HG02870 (cell line): ENCODE results near the gene LAMB4.

ENCODE experiments used
- ATAC-seq: cut with Tn5 transposase; IDR thresholded peaks from one replicate; pipeline ENCODE4 v1.9.1; 2021; ENCODE audit warnings: mild to moderate bottlenecking, moderate library complexity; ENCODE audit not compliant: unreplicated experiment

The LAMB4 gene

GRCh38 chr7:108114117-108114841 is 15.9 kb downstream of the LAMB4 start:
- ATAC-seq: peak; percentile 90

GRCh38 chr7:108112683-108113082 is 17.5 kb downstream of the LAMB4 start:
- no peak for ATAC-seq

GRCh38 chr7:108109221-108109908 is 20.8 kb downstream of the LAMB4 start:
- no peak for ATAC-seq

- ATAC-seq: no peak
These were observed 22.0 kb downstream of the LAMB4 start for GRCh38 chr7:108108131-108108530.

GRCh38 chr7:108104324-108104723 is 25.8 kb downstream of the LAMB4 start:
- ATAC-seq: no peak

GRCh38 chr7:108103558-108104298 is 26.4 kb downstream of the LAMB4 start:
- no peak for ATAC-seq

GRCh38 chr7:108102671-108103312 is 27.4 kb downstream of the LAMB4 start:
- ATAC-seq: no peak

GRCh38 chr7:108101759-108102158 is 28.4 kb downstream of the LAMB4 start:
- no peak for ATAC-seq

- ATAC-seq: no peak
These were observed 30.4 kb downstream of the LAMB4 start for GRCh38 chr7:108099713-108100112.

- no peak for ATAC-seq
These were observed 32.5 kb downstream of the LAMB4 start for GRCh38 chr7:108097703-108098102.

- ATAC-seq: no peak
These were observed 33.2 kb downstream of the LAMB4 start for GRCh38 chr7:108096996-108097395.

- no peak for ATAC-seq
These were observed 35.0 kb downstream of the LAMB4 start for GRCh38 chr7:108094933-108095710.

- ATAC-seq: no peak
These were observed 35.8 kb downstream of the LAMB4 start for GRCh38 chr7:108094346-108094745.

- ATAC-seq: no peak
These were observed 36.3 kb downstream of the LAMB4 start for GRCh38 chr7:108093851-108094331.

- no peak for ATAC-seq
These were observed 36.8 kb downstream of the LAMB4 start for GRCh38 chr7:108093341-108093740.

- no peak for ATAC-seq
These were observed 38.7 kb downstream of the LAMB4 start for GRCh38 chr7:108091461-108091831.

GRCh38 chr7:108090791-108091460 is 39.2 kb downstream of the LAMB4 start:
- no peak for ATAC-seq

- no peak for ATAC-seq
These were observed 40.8 kb downstream of the LAMB4 start for GRCh38 chr7:108089381-108089780.

GRCh38 chr7:108088729-108089128 is 41.4 kb downstream of the LAMB4 start:
- ATAC-seq: no peak

GRCh38 chr7:108087778-108088177 is 42.4 kb downstream of the LAMB4 start:
- no peak for ATAC-seq
